Smooth muscle cell (in vitro differentiated cells): Measurements from ENCODE around the gene CMPK2. TPM values are rescaled to one million over a fixed set of nuclear protein-coding genes. Genes with fewer than 3 reads are reported as not detected.

Experiments used
- DNase-seq: peaks from one replicate; lab custom pipeline; 2025; ENCODE audit not compliant: unreplicated experiment; lab: John Stamatoyannopoulos, UW
- H2AFZ ChIP-seq: fragments of 200-600 bp; sonication (generic); 2 replicates; pipeline ENCODE4 v1.6.0; 2016; ENCODE audit warnings: antibody characterized with exemption, low read depth, mild to moderate bottlenecking
- H3F3A ChIP-seq: fragments of 200-600 bp; sonication (generic); 2 replicates; pipeline ENCODE4 v1.6.0; 2017; ENCODE audit warnings: antibody characterized with exemption, low read depth
- H3K27ac ChIP-seq: fragments of 200-600 bp; sonication (generic); 2 replicates; pipeline ENCODE4 v1.5.1; 2016; ENCODE audit warnings: low read depth, mild to moderate bottlenecking
- H3K27me3 ChIP-seq: fragments of 200-600 bp; sonication (generic); 2 replicates; pipeline ENCODE4 v1.6.1; 2016; ENCODE audit warnings: low read depth, mild to moderate bottlenecking
- H3K36me3 ChIP-seq: fragments of 200-600 bp; sonication (generic); 2 replicates; pipeline ENCODE4 v1.5.1; 2016; ENCODE audit warnings: low read depth
- H3K4me1 ChIP-seq: fragments of 200-600 bp; sonication (generic); 2 replicates; pipeline ENCODE4 v1.5.1; 2016; ENCODE audit warnings: low read depth
- H3K4me2 ChIP-seq: fragments of 200-600 bp; sonication (generic); 2 replicates; pipeline ENCODE4 v1.6.0; 2016; ENCODE audit warnings: mild to moderate bottlenecking
- H3K4me3 ChIP-seq: fragments of 200-600 bp; sonication (generic); 2 replicates; pipeline ENCODE4 v1.5.1; 2016; ENCODE audit warnings: mild to moderate bottlenecking
- H3K79me2 ChIP-seq: fragments of 200-600 bp; sonication (generic); 2 replicates; pipeline ENCODE4 v1.6.0; 2016; ENCODE audit warnings: low read depth, mild to moderate bottlenecking
- H3K9ac ChIP-seq: fragments of 200-600 bp; sonication (generic); 2 replicates; pipeline ENCODE4 v1.6.0; 2016; ENCODE audit warnings: low read depth
- H3K9me3 ChIP-seq: fragments of 200-600 bp; sonication (generic); replicated peaks from 2 replicates; pipeline ENCODE4 v1.5.1; 2016; ENCODE audit warnings: low read depth
- H4K20me1 ChIP-seq: fragments of 200-600 bp; sonication (generic); 2 replicates; pipeline ENCODE4 v1.6.0; 2016; ENCODE audit warnings: low read depth
- WGBS: methylation state at CpG from one replicate; pipeline ENCODE4 v1.1.7; 2016; ENCODE audit warnings: low lambda C conversion rate; 5-methylcytosine and 5-hydroxymethylcytosine counted together
- polyA plus RNA-seq: library from polyadenylated mRNA; unstranded; fragments of >200 nt; fragmentation: Nextera tagmentation; extraction: Ambion mirVana; gene quantifications from 2 replicates; pipeline ENCODE4 v1.2.1, GENCODE V29; 2016
- total RNA-seq: library from RNA; depleted of rRNA; stranded (reverse); fragments of >200 nt; gene quantifications from 2 replicates; pipeline ENCODE4 v1.2.3, GENCODE V29; 2014
- TF ChIP-seq, protein P1 (sequence below): fragments of 200-600 bp; sonication (generic); IDR thresholded peaks from 2 replicates; pipeline ENCODE4 v1.5.1; 2017; ENCODE audit warnings: borderline replicate concordance, mild to moderate bottlenecking, antibody characterized with exemption; ENCODE audit not compliant: insufficient read depth, poor library complexity, severe bottlenecking

Gene CMPK2
- total and polyA plus RNA-seq, 2 experiments from 2014 or later = 0.19 to 0.31 TPM

DNA sequence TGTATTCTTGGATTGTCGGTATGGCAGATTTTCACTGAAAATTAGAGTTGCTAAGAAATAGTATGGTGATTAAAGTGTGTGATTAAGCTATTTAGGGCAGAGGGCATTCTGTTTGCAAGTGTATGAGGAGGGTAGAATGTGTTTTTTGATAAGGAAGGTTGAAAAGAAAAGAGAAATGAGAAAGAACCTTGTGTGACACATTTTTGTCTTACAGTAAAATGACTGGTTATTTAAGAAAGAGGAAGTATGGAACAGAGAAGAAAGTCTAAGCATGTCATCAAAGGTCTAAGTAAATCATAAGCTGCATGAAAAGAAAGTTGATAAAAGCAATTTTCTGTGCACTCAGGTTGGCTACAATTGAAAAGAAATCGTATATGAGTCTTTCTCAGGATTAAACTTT, 6.7 kb upstream of the CMPK2 start:
- H2AFZ ChIP-seq = no peak overlapping the region
- H3K27me3 ChIP-seq = peaks cover 17% of the 10 kb centered on the region
- H3K36me3 ChIP-seq = no peaks in the 10 kb centered on the region
- H3K4me1 ChIP-seq = no peaks in the 10 kb centered on the region
- H3K4me3 ChIP-seq = no peak overlapping the region
- H3K9me3 ChIP-seq = no peaks in the 10 kb centered on the region
- H4K20me1 ChIP-seq = no peaks in the 10 kb centered on the region
- TF ChIP-seq, protein P1, sequence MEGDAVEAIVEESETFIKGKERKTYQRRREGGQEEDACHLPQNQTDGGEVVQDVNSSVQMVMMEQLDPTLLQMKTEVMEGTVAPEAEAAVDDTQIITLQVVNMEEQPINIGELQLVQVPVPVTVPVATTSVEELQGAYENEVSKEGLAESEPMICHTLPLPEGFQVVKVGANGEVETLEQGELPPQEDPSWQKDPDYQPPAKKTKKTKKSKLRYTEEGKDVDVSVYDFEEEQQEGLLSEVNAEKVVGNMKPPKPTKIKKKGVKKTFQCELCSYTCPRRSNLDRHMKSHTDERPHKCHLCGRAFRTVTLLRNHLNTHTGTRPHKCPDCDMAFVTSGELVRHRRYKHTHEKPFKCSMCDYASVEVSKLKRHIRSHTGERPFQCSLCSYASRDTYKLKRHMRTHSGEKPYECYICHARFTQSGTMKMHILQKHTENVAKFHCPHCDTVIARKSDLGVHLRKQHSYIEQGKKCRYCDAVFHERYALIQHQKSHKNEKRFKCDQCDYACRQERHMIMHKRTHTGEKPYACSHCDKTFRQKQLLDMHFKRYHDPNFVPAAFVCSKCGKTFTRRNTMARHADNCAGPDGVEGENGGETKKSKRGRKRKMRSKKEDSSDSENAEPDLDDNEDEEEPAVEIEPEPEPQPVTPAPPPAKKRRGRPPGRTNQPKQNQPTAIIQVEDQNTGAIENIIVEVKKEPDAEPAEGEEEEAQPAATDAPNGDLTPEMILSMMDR = no peak
- H3K79me2 ChIP-seq = no peaks in the 10 kb centered on the region
- H3K4me2 ChIP-seq = no peak overlapping the region
- 93% methylated on average over 2 of the region's 2 CpGs for WGBS
- no peak for DNase-seq
- no peak overlapping the region for H3K27ac ChIP-seq
- H3F3A ChIP-seq = no peaks in the 10 kb centered on the region
- H3K9ac ChIP-seq = no peak overlapping the region

DNA sequence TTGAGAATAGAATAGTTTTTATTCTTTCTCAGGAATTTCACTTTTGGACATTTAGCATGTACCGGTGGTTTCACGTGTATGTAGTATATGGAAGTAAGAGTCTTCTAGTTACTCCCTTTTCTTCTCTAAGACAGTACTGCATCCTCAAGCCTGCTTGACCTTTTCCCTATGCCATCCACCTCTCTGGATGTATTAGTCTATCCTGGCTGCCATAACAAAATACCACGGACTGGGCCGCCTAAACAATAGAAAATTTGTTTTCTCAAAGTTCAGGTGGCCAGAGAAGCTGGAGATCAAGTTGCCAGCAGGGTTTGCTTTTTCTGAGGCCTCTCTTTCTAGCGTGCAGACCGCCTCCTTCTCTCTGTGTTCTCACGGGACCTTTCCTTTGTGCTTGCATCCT, 1.3 kb upstream of the CMPK2 start:
- Histone ChIP-seq H4K20me1 (no peaks in the 10 kb centered on the region), H3K27me3 (peaks cover 42% of the 10 kb centered on the region), H3K4me2 (no peak overlapping the region), H3F3A (no peaks in the 10 kb centered on the region), H3K9ac (no peak overlapping the region), H3K36me3 (no peaks in the 10 kb centered on the region), H3K4me1 (no peaks in the 10 kb centered on the region), H2AFZ (no peak overlapping the region), H3K4me3 (no peak overlapping the region), H3K79me2 (no peaks in the 10 kb centered on the region), H3K9me3 (no peaks in the 10 kb centered on the region), H3K27ac (no peak overlapping the region)
- TF ChIP-seq, protein P1 = no peak
- no peak for DNase-seq
- WGBS = 86% methylated on average over 7 of the region's 7 CpGs

DNA sequence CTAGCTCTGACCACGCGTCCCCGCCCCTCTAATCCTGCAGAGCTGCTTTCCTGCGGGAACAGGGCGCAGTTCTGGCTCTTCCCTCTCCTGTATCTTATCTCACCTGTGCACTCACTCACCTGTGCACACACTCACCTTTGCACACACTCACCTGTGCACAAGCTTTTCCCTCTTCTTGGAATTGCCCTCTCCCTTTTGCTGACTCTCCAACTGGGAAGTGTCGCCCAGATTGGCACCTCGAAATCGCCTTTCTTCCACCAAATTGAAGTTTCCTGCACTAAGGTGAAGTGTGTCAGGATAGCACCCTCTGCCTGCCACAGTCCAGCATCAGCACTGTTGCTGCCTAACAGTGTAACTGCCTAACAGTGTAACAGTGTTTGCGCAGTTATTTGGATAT, 566 bp upstream of the CMPK2 start:
- WGBS = 12% methylated on average over 9 of the region's 9 CpGs
- Histone ChIP-seq H3F3A (no peaks in the 10 kb centered on the region), H4K20me1 (no peaks in the 10 kb centered on the region), H2AFZ (peak overlapping the region; percentile 89), H3K4me2 (peak overlapping the region; percentile 93), H3K4me3 (peak overlapping the region; percentile 83), H3K36me3 (no peaks in the 10 kb centered on the region), H3K27ac (no peak overlapping the region), H3K79me2 (no peaks in the 10 kb centered on the region), H3K27me3 (peaks cover 42% of the 10 kb centered on the region), H3K9ac (no peak overlapping the region), H3K9me3 (no peaks in the 10 kb centered on the region), H3K4me1 (no peaks in the 10 kb centered on the region)
- TF ChIP-seq, protein P1 = peak; percentile 36
- no peak for DNase-seq

DNA sequence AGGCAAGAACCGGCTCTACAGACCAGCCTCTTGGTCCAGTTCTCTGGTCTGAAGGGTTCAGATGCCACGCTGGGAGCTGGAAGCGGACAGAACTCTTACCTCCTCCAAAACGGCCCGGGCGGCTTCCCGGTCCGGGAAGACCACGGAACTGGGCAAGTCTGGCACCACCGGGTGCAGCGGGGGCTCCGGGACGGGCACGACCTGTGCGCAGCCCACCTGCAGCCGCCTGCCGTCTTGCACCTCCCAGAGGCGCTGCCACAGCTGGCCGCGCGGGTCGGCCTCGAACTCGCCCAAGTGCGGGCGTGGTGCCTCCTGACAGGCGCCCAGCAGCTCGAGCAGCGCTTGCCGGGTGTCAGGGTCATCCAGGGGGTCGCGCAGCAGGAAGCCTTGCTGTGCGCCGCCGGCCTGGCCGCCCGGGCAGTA, 773 bp downstream of the CMPK2 start:
- Histone ChIP-seq H3K4me2 (peak overlapping the region; percentile 93), H2AFZ (no peak overlapping the region)

More for the DNA sequence above, 773 bp downstream of the CMPK2 start:
- Histone ChIP-seq H4K20me1 (no peaks in the 10 kb centered on the region), H3F3A (no peaks in the 10 kb centered on the region), H3K27me3 (peaks cover 42% of the 10 kb centered on the region), H3K4me3 (peak overlapping the region; percentile 83), H3K9ac (no peak overlapping the region), H3K27ac (no peak overlapping the region), H3K79me2 (no peaks in the 10 kb centered on the region), H3K36me3 (no peaks in the 10 kb centered on the region), H3K9me3 (no peaks in the 10 kb centered on the region), H3K4me1 (no peaks in the 10 kb centered on the region)
- DNase-seq = no peak
- TF ChIP-seq, protein P1 = no peak
- WGBS = 17% methylated on average over 37 of the region's 37 CpGs
